Thoracic aorta (tissue), 2 donors: ENCODE results near the gene RUVBL1. TPM values are rescaled to one million over a fixed set of nuclear protein-coding genes. Genes with fewer than 3 reads are reported as not detected.

Experiments
- ATAC-seq: fragments of 150-250 bp; one replicate; pipeline ENCODE4 v1.8.0; 2017; ENCODE audit warnings: low read depth; ENCODE audit not compliant: insufficient number of reproducible peaks, low FRiP score
- DNase-seq: peaks from one replicate; pipeline ENCODE4 v3.0.0-alpha.2; 2020; ENCODE audit warnings: low spot score
- H3K27ac ChIP-seq, 2 donors: fragments of 200-600 bp; sonication (generic); 1 replicate in 1 of 2; 2 replicates in 1 of 2; pipeline ENCODE4 v1.5.1; 2016; ENCODE audit warnings: mild to moderate bottlenecking in 2 of 2, moderate library complexity in 2 of 2
- H3K27me3 ChIP-seq: fragments of 200-600 bp; sonication (generic); replicated peaks from 2 replicates; pipeline ENCODE4 v1.6.0; 2016; ENCODE audit warnings: mild to moderate bottlenecking; ENCODE audit not compliant: insufficient read depth
- H3K36me3 ChIP-seq: fragments of 200-600 bp; sonication (generic); one replicate; pipeline ENCODE4 v1.5.1; 2016
- H3K4me1 ChIP-seq, 2 donors: fragments of 200-600 bp; sonication (generic); 1 replicate in 1 of 2; 2 replicates in 1 of 2; pipeline versions ENCODE4 v1.5.1 to v1.6.0; 2016; ENCODE audit warnings: low read depth in 2 of 2, mild to moderate bottlenecking in 1 of 2; ENCODE audit not compliant: control insufficient read depth in 1 of 2
- H3K4me3 ChIP-seq: fragments of 200-600 bp; sonication (generic); 2 replicates; pipeline ENCODE4 v1.5.1; 2016; ENCODE audit warnings: mild to moderate bottlenecking
- H3K9me3 ChIP-seq: fragments of 200-600 bp; sonication (generic); 2 replicates; pipeline ENCODE4 v1.5.1; 2016
- total RNA-seq, 2 donors: library from RNA; depleted of rRNA; stranded (reverse); fragments of >200 nt; gene quantifications; one replicate each; pipeline versions ENCODE4 v1.1.0 to v1.2.3, GENCODE V29; 2016
- TF ChIP-seq, protein P1 (sequence below): fragments of 200-600 bp; sonication (generic); IDR thresholded peaks from one replicate; pipeline ENCODE4 v1.5.1; 2019; ENCODE audit warnings: antibody characterized with exemption

The RUVBL1 gene
- total RNA-seq, 2 donors from 2014 or later = 14.1 to 18.6 TPM

DNA sequence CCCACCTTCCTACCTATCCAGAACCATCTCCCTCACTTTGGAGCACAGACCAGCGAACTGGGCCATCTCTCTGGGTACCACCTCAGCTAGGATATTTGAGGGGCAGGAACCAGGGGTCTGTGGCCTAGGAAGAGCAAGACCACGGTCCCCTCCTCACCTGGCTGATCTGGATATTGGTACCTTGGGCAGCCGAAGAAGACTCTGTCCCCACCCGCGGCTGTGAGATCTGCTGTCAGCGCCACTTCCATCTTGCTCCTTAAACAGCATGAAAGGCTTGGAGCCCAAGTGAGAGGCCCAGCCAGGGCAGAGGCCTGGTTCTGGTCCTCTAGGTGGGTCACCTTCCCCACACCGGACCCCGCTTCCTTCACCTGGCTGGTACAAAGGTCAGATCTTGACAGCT, 44.7 kb downstream of the RUVBL1 start:
- TF ChIP-seq, protein P1, sequence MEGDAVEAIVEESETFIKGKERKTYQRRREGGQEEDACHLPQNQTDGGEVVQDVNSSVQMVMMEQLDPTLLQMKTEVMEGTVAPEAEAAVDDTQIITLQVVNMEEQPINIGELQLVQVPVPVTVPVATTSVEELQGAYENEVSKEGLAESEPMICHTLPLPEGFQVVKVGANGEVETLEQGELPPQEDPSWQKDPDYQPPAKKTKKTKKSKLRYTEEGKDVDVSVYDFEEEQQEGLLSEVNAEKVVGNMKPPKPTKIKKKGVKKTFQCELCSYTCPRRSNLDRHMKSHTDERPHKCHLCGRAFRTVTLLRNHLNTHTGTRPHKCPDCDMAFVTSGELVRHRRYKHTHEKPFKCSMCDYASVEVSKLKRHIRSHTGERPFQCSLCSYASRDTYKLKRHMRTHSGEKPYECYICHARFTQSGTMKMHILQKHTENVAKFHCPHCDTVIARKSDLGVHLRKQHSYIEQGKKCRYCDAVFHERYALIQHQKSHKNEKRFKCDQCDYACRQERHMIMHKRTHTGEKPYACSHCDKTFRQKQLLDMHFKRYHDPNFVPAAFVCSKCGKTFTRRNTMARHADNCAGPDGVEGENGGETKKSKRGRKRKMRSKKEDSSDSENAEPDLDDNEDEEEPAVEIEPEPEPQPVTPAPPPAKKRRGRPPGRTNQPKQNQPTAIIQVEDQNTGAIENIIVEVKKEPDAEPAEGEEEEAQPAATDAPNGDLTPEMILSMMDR = no peak
- H3K27me3 ChIP-seq = no peaks in the 10 kb centered on the region
- H3K9me3 ChIP-seq = no peaks in the 10 kb centered on the region
- no peak overlapping the region for H3K4me3 ChIP-seq
- DNase-seq (no peak), ATAC-seq (no peak)
- H3K4me1 ChIP-seq = peaks cover 10 to 30% of the 10 kb centered on the region in 2 donors
- H3K36me3 ChIP-seq = no peaks in the 10 kb centered on the region
- no peak overlapping the region for H3K27ac ChIP-seq

DNA sequence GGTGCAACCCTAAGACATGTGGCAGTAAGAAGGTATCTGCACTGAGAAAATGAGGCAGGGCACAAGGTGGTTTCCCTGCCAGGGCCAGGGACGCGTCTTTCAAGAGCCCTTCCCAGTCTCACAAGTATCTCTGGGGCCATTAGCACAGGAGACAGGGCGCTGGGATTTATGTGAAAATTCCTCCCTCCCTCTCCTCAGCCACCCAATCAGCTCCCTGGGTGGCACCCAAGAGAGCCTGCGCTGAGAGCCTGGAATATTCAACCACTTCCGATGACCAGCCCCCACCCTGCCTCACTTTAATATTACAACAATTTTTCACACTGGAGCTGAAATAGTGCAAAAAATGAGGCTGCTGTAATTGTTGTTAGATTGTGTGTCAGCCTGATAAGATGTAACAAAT, 45.3 kb downstream of the RUVBL1 start:
- DNase-seq (no peak), ATAC-seq (no peak)
- H3K9me3 ChIP-seq = no peaks in the 10 kb centered on the region
- peaks cover 3% of the 10 kb centered on the region for H3K36me3 ChIP-seq
- H3K27ac ChIP-seq = no peak overlapping the region
- no peaks in the 10 kb centered on the region for H3K27me3 ChIP-seq
- no peak overlapping the region for H3K4me3 ChIP-seq
- H3K4me1 ChIP-seq = peaks cover 10 to 25% of the 10 kb centered on the region in 2 donors
- TF ChIP-seq, protein P1 = no peak

DNA sequence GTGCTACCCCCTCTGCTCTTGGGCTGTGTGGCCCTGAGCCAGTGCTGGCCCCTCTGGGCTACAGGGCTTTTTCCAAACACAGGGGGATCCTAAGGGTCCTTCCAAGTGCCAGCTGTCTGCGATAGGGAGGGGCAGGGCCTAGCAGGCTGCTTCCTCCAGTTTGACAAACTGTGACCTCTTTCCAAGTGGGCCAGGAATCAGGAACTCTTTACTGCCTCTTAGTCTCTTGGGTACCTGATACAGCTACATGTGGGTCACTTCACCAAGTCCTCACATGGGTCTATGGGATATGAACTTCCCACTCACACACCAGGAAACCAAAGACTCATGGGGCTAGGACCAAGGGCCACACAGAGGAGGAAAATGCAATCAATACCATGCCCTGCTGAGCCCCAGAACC, 45.9 kb downstream of the RUVBL1 start:
- Histone ChIP-seq H3K4me1 (peaks cover 10 to 21% of the 10 kb centered on the region in 2 donors), H3K9me3 (no peaks in the 10 kb centered on the region), H3K27me3 (no peaks in the 10 kb centered on the region), H3K4me3 (no peak overlapping the region), H3K27ac (no peak overlapping the region), H3K36me3 (peaks cover 5% of the 10 kb centered on the region)
- DNase-seq = no peak
- TF ChIP-seq, protein P1 = no peak
- ATAC-seq = no peak

DNA sequence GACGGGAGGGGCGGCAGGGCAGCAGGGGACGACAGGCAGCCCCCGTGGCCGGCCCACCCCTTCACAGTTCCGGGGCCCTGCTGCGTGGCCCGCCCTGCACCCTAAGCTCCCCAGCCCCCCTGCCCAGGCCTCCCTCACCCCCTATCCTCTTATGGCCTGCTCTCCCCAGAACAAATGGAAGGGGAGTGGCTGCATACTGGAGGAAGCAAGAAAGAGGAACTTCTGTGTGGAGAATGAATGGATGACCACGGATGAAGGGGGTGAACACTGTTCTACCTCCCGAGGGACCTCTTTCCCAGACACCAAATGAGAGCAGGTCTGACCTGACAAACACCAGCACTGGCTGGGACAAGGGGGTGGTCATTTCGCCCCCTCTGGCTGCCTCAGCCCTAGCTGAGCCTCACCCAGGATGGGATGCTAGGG, 46.4 kb downstream of the RUVBL1 start:
- peaks cover 5% of the 10 kb centered on the region for H3K36me3 ChIP-seq
- no peak overlapping the region for H3K27ac ChIP-seq
- ATAC-seq (no peak), DNase-seq (no peak)
- H3K4me3 ChIP-seq = peak overlapping the region; percentile 86
- TF ChIP-seq, protein P1 = no peak
- H3K27me3 ChIP-seq = no peaks in the 10 kb centered on the region
- H3K9me3 ChIP-seq = no peaks in the 10 kb centered on the region
- peaks cover 10 to 21% of the 10 kb centered on the region in 2 donors for H3K4me1 ChIP-seq

DNA sequence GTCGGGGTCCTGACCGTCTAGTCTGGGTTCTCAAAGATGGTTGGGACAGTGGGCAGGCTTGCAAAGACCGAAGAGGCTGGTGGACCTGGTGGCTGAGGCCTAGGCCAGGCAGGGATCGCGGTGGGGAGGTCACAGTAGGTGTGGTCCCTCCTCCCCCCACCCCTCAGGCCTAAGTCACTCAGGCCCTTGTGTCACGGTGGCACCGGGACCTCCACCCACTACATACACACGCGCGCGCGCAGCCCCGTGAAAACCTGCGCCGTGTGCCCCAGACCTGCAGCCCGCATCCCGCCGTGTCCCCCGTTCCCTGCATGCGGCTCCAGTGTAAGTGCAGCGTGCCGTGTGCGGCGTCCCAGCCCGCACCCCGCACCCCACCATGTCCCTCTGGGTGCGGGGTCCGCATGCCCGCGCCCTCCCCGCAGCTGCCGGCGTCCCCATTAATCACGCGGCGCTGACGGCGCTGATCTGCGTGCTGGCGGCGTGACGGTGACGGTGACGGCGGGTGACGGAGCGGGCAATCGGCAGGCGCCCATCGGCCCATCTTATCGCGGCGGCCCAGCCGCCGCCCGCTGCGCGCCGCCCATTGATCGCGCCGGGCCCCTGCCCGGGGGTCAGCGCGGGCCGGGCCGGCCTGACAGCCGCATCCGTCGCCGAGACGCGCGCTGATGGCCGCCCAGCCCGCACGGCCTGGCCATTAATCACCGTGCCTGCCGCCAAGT, 47.0 kb downstream of the RUVBL1 start:
- TF ChIP-seq, protein P1 = no peak
- no peak for DNase-seq
- H3K9me3 ChIP-seq = no peaks in the 10 kb centered on the region
- ATAC-seq = no peak
- no peak overlapping the region for H3K27ac ChIP-seq
- no peaks in the 10 kb centered on the region for H3K27me3 ChIP-seq
- H3K36me3 ChIP-seq = peaks cover 5% of the 10 kb centered on the region
- peaks cover 10 to 21% of the 10 kb centered on the region in 2 donors for H3K4me1 ChIP-seq
- H3K4me3 ChIP-seq = peak overlapping the region; percentile 86
